Peyer's patch (tissue), 4 donors: ENCODE data around the gene AQP9. TPM values are rescaled to one million over a fixed set of nuclear protein-coding genes. Genes with fewer than 3 reads are reported as not detected.

ENCODE experiments used
- DNase-seq, 3 donors: peaks; one replicate each; pipeline ENCODE4 v3.0.0-alpha.2; 2017 to 2019
- H3K27ac ChIP-seq, 4 donors: fragments of 200-600 bp; sonication (generic); one replicate each; pipeline ENCODE4 v1.5.1; 2016 to 2019
- H3K27me3 ChIP-seq, 2 donors: fragments of 200-600 bp; sonication (generic); one replicate each; pipeline ENCODE4 v1.5.1; 2019
- H3K36me3 ChIP-seq, 3 donors: fragments of 200-600 bp; sonication (generic); one replicate each; pipeline ENCODE4 v1.5.1; 2016 to 2019
- H3K4me1 ChIP-seq, 4 donors: fragments of 200-600 bp; sonication (generic); one replicate each; pipeline ENCODE4 v1.5.1; 2016 to 2019
- H3K4me3 ChIP-seq, 4 donors: fragments of 200-600 bp; sonication (generic); 1 replicate in 3 of 4; 2 replicates in 1 of 4; pipeline ENCODE4 v1.5.1; 2016 to 2019; ENCODE audit warnings: mild to moderate bottlenecking in 1 of 4
- H3K9me3 ChIP-seq, 4 donors: fragments of 200-600 bp; sonication (generic); one replicate each; pipeline ENCODE4 v1.5.1; 2016 to 2019; ENCODE audit warnings: mild to moderate bottlenecking in 1 of 4
- POLR2A ChIP-seq, 2 donors: fragments of 450-650 bp; IDR thresholded peaks; one replicate each; pipeline ENCODE4 v1.5.1; 2017; ENCODE audit warnings: antibody characterized with exemption in 2 of 2, mild to moderate bottlenecking in 2 of 2, moderate library complexity in 2 of 2
- total RNA-seq, 4 donors: library from RNA; depleted of rRNA; stranded (reverse); fragments of >200 nt; gene quantifications; one replicate each; pipeline ENCODE4 v1.1.0, GENCODE V29; 2016
- TF ChIP-seq, protein P1 (sequence below), 6 experiments: fragments of 450-650 bp in 4 of 6; fragments of 200-600 bp in 2 of 6; sonication (generic) in 1 of 6; IDR thresholded peaks; one replicate each; pipeline ENCODE4 v1.5.1; 2017 to 2019; ENCODE audit warnings: antibody characterized with exemption in 6 of 6, mild to moderate bottlenecking in 3 of 6, moderate library complexity in 1 of 6

The AQP9 gene
- total RNA-seq, 4 donors from 2014 or later, result 5.8 TPM; not detected in 3

DNA sequence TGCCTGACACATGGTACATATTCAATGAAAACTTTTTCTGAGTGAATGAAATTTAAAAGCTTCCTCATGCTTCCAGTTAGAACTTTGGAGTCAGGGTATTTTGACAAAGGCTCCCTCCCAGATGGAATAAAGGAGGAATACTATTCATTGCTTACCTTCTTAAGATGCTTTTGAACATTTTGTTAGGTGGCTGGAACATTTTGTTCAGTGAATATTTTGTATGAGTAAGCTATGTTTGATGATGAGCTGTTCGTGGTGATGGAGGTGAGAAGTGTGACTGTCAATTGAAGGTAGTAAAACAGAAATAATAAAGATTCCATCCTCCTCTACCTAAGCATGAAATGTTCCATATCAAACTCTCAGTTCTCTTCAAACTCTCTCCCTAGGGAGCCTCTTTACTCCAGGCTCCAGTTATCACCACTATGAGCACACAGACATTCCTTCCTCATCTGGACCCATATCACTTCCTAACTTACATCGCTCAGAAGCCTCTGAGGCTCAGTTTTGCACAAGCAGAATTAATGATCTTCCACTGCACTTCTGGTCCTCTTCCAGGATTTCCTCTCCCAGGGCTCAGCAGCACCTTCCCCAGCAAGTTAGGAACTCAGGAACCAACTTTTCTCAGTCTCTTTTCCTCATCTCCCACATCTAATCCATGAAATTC is 2.5 kb upstream of the AQP9 start:
- Histone ChIP-seq H3K4me3 (no peak overlapping the region), H3K4me1 (no peaks in the 10 kb centered on the region), H3K36me3 (no peaks in the 10 kb centered on the region), H3K9me3 (no peaks in the 10 kb centered on the region), H3K27me3 (no peaks in the 10 kb centered on the region), H3K27ac (no peak overlapping the region)
- no peak for DNase-seq
- TF ChIP-seq, protein P1, sequence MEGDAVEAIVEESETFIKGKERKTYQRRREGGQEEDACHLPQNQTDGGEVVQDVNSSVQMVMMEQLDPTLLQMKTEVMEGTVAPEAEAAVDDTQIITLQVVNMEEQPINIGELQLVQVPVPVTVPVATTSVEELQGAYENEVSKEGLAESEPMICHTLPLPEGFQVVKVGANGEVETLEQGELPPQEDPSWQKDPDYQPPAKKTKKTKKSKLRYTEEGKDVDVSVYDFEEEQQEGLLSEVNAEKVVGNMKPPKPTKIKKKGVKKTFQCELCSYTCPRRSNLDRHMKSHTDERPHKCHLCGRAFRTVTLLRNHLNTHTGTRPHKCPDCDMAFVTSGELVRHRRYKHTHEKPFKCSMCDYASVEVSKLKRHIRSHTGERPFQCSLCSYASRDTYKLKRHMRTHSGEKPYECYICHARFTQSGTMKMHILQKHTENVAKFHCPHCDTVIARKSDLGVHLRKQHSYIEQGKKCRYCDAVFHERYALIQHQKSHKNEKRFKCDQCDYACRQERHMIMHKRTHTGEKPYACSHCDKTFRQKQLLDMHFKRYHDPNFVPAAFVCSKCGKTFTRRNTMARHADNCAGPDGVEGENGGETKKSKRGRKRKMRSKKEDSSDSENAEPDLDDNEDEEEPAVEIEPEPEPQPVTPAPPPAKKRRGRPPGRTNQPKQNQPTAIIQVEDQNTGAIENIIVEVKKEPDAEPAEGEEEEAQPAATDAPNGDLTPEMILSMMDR (IDR thresholded peaks at IDR 0.05), result no peak
- no peak for TF ChIP-seq POLR2A (IDR thresholded peaks at IDR 0.05)

DNA sequence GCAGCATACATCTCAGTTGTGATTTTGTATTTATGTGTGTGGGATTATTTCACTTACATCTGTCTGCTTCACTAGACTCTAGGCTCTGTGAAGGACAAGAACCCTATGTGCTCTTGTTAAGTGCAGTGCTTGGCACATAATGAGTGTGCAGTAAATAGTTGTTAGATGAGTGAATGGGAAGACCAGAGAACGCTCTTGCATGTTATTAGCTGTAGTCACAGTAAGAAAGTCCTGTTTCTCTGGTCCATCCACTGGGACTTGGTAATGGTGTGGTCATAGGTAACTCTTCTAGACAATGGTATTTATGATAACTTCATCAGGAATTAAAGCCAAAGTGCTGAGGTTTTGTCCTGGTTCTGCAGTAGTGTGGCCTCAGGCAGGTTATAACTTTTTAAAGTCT is 1.4 kb upstream of the AQP9 start:
- Histone ChIP-seq H3K4me1 (no peaks in the 10 kb centered on the region), H3K4me3 (no peak overlapping the region), H3K27ac (no peak overlapping the region), H3K9me3 (no peaks in the 10 kb centered on the region), H3K36me3 (no peaks in the 10 kb centered on the region), H3K27me3 (no peaks in the 10 kb centered on the region)
- no peak for DNase-seq
- TF ChIP-seq, protein P1 (IDR thresholded peaks at IDR 0.05), result no peak
- no peak for TF ChIP-seq POLR2A (IDR thresholded peaks at IDR 0.05)

DNA sequence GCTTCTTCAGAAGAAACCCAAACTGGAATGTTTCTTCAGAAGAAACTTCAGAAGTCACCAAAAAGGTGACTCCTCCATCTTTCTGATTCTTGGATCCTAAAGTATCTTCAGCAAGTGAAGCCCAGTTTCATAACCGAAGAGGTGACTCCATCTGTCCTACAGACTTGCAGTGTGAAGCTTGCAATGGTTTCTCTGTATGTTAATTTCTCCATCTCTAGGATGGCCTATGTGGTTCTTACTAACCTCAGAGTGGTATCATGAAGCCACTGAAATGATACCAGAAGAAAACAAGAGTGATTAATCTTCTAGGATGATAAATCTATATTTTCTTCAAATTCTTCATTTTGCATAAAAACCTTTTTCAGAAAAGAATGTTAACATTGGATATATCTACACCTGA is 495 bp upstream of the AQP9 start:
- no peaks in the 10 kb centered on the region for H3K36me3 ChIP-seq
- H3K27ac ChIP-seq, result no peak overlapping the region
- no peak for TF ChIP-seq POLR2A (IDR thresholded peaks at IDR 0.05)
- TF ChIP-seq, protein P1 (IDR thresholded peaks at IDR 0.05), result no peak
- no peak for DNase-seq
- no peaks in the 10 kb centered on the region for H3K9me3 ChIP-seq
- no peaks in the 10 kb centered on the region for H3K27me3 ChIP-seq
- no peak overlapping the region for H3K4me3 ChIP-seq
- no peaks in the 10 kb centered on the region for H3K4me1 ChIP-seq

DNA sequence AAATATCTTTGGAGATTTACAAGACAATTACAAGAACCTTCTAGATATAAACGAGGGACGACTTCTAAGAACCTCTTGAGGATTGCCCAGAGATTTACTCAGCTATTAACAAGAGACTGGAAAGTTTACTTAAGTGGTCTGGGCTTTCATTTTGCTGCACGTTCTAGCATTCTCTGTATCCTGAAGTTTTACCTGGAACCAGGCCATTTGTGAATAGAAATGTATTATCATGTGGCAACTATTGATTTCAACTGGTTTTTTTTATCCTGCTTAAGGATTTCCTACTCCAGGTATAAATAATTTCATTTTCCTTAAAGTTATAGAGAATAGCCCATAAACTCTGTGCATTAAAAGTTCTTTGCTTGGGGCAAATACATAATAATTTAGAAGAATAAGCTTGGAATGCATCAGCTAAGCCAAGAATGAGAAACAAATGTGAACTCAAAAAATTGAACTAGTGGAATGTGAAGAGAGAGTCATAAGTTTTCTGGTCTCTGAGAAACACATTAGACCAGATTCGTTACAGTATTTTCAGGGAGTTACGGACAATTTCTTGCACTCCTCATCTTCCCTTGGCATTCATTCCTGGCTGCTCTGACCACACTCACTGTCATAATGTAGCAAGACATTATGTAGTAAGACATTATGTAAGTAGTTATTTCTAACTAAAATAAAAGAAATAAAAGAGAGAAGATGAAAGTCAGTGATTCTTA is 1.3 kb downstream of the AQP9 start:
- Histone ChIP-seq H3K9me3 (no peaks in the 10 kb centered on the region), H3K4me1 (no peaks in the 10 kb centered on the region), H3K4me3 (no peak overlapping the region), H3K27ac (no peak overlapping the region), H3K27me3 (no peaks in the 10 kb centered on the region), H3K36me3 (no peaks in the 10 kb centered on the region)
- no peak for TF ChIP-seq POLR2A (IDR thresholded peaks at IDR 0.05)
- TF ChIP-seq, protein P1 (IDR thresholded peaks at IDR 0.05), result no peak
- no peak for DNase-seq

DNA sequence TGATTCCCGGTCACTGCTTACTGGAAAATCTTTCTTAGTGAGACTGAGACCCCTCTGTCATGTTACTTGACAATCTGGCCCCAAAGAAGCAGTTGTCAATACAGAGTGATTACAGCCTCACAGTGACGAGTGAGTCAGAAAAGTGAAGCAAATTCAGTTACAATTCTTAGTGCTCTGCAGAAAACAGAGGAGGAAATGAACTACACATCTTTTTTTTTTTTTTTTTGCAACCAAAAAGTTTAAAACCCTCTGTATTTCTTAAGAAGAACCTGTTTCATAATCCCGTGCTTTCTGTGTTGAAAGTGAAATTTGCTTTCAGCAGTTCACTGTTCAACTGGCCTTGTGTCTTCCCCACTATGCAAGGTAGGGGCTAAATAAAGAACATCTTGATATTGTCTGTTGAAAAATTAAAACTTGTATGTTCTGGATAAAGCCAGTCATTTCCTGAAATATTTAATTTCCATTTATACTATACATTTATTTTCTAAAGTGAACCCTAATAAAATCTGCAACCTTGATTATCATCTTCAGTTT is 1.9 kb downstream of the AQP9 start:
- Histone ChIP-seq H3K9me3 (no peaks in the 10 kb centered on the region), H3K27ac (no peak overlapping the region), H3K4me1 (no peaks in the 10 kb centered on the region), H3K27me3 (no peaks in the 10 kb centered on the region), H3K36me3 (no peaks in the 10 kb centered on the region), H3K4me3 (no peak overlapping the region)
- no peak for TF ChIP-seq POLR2A (IDR thresholded peaks at IDR 0.05)
- TF ChIP-seq, protein P1 (IDR thresholded peaks at IDR 0.05), result no peak
- no peak for DNase-seq
